CD4-positive, alpha-beta T cell treated with Interferon alpha-2 for 1 hour (primary cell): ENCODE results near the gene GLG1.
A peak's percentile ranks its signal among the peaks of the same experiment; 100 is the strongest.
"Not testable (repeated sequence)": the region's sequence is repeated elsewhere in the genome, so short reads cannot be mapped to it uniquely, and the experiment has no call there.

Experiments used
- DNase-seq, 2 donors: peaks; one replicate each; pipeline ENCODE4 v3.0.0-alpha.2; 2020 to 2022

The GLG1 gene

DNA sequence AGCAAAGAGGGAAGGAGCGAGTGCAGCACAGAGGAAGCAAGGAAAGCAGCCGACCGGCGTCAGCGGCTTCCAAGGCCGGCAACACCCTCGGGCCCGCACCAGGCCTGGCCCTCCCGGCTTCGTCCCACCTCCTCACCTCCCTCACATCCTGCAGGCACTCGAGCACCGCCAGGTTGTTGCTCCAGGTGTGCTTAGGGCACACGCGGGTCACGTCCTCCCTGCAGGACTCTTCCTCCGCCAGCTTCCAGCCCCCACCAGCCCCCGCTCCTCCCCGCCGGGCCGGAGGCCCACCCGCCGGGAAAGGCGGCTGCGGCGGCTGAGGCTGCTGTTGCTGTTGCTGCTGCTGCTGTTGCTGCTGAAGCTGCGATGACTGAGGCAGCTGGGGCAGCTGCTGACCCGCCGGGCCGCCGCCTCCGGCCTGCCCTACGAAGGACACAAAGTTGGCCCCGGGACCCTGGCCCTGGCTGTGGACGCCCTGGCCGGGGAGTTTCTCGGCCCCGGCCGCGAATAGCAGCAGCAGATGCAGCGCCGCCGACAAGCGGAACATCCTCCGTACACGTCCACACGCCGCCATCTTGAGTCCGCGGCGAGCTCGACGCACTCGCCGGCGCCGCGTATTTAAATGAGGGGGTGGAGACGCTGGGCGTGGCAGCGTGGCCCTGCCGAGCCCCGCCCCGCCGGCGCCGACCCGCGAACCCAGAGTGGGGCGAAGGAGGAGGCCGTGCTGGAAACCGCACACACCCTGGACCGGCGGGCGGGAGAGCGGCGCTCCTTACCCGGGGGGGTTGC is at the start of gene GLG1:
GLG1 (minus strand) TSS at position 594 of the 789 bp plus-strand sequence; CDS start at position 574, 20 bp downstream.
- DNase-seq: peak; percentile 87 to 92

DNA sequence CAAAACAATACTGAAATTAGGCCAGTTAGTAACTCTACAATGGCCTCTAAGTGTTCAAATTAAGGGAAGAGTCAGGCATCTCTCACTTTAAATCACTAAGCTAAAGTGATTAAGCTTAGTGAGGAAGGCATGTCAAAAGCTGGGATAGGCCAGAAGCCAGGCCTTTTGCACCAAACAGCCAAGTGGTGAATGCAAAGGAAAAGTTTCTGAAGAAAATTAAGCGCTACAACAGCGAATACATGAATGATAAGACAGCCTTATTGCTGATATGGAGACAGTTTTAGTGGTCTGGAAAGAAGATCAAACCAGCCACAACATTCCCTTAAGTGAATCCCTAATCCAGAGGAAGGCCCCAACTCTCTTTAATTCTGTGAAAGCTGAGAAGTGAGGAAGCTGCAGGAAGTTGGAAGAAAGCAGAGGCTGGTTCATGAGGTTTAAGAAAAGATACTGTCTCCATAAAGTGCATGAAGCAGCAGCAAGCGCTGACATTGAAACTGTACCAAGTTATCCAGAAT is 47.7 kb upstream of the GLG1 start:
- no peak for DNase-seq

DNA sequence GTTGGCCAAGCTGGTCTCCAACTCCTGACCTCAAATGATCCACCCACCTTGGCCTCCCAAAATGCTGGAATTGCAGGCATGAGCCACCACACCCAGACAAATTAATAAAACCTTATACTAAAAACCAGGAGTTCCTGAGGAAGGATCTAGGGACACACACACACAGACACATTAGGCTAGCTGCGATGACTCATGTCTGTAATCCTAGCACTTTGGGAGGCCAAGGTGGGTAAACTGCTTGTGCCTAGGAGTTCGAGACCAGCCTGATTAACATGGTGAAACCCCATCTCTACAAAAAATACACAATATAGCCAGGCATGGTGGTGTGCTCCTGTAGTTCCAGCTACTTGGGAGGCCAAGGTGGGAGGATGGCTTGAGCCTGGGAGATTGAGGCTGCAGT is 46.0 kb upstream of the GLG1 start:
- DNase-seq: not testable (repeated sequence)

DNA sequence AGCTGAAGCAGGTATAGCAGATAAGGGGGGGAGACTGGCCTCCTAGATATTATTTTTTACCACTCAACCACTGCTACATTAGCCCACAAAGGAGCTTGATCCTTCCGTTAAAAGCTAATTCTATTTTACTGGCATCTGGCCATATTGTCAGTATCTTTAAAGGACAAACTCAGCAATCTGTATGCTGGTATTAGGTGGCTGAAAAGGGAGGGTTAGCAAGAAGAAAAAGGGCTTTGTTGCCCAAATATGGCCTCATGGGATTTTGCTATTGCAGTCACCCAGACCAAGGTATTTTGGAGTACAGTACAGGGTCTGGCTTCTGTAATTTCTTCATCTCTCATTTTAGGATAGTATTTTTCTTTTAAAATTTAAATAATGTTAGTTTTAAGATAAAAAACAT is 45.3 kb upstream of the GLG1 start:
- DNase-seq: no peak

DNA sequence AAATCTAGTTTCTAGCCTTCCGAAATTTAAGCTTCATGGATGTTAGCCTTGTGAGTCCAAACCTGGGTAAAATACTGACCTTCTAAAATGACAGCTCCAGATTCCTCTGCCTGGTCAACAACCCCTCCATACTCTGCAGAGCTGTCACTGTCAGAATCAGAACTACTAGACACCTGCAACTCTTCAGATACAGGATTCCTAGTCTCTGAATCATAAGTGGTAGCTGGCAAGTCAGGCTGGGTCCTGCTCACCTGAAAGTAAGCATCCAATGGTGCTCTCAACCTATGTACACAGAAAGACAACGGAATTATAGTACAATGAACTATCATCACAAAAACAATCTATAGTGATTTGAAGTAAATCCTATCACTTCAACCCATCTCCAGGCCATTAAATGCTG is 44.9 kb upstream of the GLG1 start:
- no peak for DNase-seq

DNA sequence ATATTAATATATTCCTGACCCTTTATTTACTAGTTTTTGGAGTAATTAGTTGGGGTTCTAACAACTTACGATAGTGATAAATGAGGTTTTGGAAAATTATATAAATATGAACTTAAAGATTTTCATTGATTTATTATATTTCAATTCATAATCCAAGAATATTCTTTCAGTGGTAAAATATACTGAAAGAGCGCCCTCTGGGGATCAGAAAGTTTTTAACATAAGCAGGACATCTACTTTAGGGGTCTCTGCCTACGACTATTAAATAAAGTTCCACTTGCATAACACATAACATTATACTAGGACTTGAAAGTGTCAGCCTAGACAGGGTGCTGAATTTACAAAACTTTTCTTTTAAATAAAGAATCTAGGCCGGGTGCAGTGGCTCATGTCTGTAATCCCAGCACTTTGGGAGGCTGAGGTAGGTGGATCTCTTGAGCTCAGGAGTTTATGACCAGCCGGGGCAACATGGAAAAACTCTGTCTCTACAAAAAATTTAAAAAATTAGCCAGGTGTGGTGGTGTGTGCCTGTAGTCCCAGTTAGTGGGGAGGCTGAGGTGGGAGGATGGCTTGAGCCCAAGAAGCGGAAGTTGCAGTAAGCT is 44.2 kb upstream of the GLG1 start:
- DNase-seq: peak in 1 of 2 donors; percentile 34

DNA sequence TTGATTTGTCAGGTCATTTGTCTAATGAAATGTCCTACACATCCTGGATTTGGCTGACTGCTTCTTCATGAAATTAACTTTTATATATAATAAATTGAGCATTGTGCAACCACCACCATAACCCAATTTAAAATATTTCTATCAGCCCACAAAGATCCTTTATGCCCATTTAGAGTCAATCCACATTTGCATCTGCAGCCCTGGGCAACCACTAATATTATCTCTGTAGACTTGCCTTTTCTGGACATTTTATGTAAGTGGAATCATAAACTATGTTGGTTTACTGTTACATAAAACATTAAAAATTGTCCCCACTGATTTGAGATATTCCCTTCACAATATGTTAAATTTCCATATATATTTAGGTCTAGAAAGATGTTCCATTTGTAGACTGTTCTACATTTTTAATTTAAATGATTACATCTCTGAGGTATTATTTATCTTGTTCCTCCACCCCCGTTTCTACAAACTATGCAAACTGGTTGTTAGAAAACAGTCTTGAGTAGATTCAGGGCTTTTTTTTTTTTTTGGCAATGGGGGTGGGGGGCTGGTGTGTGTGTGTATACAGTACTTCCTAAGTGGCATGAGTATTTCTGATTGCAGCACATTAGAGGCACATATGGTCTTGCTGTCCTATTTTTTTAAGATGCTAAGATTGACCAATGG is 43.1 kb upstream of the GLG1 start:
- no peak for DNase-seq

DNA sequence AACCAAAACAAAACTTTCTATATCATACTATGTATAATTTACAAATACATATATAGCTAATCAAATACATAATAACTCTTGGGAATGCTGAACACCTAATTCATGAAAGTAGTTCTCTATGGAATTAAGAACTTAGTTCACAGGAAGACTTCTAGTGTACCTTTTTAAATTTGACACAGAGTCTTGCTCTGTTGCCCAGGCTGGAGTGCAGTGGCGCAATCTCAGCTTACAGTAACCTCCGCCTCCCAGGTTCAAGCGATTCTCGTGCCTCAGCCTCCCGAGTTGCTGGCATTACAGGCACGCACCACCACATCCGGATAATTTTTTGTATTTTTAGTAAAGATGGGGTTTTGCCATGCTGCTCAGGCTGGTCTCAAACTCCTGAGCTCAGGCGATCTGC is 35.1 kb upstream of the GLG1 start:
- DNase-seq: no peak

DNA sequence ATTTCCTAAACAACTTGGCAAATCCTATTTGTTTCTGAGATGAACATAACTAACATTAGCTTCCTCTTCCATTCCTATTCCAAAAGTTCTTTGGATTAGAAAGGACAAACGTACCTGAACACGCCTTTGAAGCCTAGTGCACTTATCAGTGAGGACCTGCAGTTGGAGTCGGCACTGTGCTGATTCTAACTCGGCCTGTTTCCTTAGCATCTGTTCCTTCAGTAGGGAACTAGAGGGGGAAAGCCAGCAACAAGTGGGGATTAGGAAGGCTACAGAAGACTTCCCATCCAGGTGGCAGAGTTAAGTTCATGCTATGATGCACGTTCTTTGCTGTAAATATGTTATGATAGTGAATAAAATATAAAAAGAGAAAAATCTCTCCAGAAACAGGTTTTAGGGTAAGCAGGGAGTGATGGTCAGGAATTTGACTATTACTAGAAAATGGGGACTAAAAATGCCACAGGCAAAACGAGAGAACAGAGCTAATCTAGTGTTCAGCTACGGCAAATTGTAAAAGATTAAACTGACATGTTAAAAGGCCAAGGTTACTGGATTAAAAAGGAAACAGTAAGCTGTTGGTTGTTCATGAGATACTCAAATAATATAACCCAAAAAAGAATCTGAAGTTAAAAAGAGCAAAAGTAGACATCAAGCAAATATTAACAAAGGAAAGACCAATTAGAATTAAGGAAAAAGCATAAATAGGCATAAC is 31.0 kb upstream of the GLG1 start:
- DNase-seq: no peak

DNA sequence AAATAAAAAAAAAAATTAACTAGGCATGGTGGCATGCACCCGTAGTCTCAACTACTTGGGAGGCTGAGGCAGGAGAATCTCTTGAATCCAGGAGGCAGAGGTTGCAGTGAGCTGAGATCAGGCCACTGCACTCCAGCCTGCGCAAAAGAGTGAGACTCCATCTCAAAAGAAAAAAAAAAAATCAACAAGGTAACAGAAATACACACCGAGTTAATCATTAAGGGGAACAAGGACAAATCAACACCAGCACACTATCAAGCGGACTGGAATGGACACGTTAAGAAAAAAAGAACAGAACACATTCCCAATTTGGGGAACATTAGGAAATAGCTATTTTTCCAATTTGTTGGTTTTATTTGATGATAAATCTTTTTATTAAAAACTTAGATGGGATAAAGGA is 28.4 kb upstream of the GLG1 start:
- DNase-seq: no peak

DNA sequence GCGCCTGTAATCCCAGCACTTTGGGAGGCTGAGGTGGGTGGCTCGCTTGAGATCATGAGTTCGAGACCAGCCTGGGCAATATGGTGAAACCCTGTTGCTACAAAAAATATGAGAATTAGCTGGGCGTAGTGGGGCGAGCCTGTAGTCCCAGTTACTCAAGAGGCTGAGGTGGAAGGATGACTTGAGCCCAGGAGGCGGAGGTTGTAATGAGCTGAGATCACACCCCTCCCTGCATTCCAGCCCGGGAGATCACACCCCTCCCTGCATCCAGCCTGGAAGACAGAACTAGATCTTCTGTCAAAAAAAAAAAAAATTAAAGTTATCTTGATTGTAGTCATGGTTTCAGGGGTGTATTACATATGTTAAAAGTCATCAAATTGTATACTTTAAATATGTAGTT is 26.8 kb upstream of the GLG1 start:
- no peak for DNase-seq

DNA sequence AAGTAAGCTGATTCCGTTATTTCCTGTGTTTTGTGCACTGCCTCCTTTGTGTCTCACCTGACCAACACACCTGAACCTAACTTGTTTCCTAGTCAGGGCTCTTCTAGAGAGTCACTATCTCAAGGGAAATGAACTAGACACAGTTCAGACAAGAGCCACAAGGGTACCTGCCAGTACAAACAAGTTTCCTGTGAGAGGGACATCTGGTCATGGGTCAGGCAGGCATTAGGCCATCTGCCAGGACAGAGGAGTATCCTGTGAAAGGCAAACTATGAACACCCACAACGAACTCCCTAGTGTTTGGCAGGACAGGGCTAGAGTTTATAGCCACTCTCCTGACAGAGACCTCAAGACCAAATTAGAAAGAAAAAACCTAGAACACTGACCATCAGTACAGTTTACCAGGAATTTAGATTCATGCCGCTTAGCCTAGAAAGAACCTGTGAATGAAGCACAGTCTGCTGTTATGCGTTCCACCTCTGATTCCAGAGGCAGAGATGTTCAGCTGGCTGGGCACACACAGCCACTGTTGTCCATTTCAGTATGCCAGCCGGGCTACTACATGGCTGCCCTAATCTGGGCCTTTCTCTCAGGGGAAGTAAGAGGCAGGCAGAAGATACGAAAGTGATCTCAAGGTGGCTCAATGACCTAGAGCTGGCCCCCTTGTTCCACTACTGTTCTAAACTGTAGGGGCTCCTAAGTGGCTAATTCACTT is 20.7 kb upstream of the GLG1 start:
- DNase-seq: no peak

DNA sequence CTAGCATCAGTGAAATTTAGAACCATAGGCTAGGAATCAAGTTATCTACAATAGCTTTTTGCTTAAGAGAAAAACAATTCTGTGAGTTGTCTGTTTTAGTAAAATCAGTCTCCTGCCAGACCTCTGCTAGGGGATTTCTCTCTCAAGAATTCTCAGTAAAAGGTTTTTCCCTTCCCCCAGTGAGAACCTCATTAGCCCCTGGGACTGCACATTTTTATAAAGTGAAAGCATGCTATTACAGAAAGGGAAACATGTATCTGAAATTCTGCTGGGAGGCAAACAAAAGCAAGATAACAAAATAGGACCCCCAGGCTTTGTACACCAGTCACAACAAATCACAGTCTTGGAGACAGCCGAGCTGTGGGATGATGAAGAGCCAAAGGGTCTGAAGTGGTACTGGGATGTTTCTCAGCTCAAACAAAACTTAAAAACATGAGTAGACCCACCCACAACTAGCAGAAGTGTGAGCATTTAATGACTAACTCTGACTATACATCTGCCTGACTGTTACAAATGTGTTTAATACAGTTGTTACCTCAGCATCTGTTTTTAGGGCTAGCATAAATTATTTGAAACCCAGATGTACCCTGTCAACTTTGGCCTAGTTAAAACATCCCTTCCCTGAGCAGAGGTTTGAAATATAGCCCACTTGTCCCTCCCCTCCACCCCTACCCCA is 20.0 kb upstream of the GLG1 start:
- no peak for DNase-seq

DNA sequence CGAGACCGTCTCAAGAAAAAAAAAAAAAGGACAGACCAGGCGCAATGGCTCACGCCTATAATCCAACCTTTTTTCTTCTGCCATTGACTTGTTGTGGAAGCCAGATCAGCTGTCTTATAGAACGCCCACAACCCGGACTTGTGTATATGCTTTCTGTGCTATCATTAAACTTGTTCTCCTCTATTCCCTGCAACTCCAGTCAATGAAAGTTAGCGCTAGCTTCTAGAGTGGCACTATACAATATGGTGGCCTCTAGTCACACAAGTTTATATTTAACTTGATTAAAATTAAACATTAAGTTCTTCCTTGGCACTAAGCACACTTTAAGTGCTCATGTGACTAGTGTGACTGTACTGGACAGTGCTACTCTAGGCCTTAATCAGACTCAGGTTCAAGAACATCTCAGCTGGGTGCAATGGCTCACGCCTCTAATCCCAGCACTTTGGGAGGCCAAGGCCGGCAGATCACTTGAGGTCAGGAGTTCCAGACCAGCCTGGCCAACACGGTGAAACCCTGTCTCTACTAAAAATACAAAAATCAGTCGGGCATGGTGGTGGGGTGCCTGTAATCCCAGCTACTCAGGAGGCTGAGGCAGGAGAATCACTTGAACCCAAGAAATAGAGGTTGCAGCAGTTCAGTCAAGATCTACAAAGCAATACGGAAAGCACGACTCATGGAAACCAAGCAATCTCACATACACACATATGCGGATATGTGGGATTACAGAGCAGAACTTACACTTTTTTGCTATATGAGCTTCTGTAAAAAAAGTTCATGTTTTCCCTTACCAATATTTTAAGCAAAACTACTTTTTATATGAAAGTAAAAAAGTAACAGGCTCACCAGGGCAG is 18.8 kb upstream of the GLG1 start:
- no peak for DNase-seq

DNA sequence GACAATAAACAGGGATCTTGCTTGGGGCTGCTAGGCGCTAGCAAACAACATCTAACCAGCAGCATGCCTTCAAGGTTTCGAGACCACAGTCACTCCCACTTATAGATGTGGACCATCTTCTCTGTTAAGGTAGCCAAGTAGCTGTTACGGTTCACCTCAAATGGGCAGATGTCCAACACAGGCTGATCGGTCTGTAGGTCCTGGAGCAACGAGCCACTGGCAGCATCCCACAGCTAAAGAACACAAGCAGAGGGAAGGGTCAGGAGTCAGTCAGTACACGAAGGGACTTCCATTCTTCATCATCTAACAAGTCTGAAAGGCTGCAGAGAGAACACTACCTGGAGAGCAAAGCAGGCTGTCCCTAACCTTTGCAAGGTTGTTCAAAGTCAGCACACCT is 16.9 kb upstream of the GLG1 start:
- DNase-seq: no peak

DNA sequence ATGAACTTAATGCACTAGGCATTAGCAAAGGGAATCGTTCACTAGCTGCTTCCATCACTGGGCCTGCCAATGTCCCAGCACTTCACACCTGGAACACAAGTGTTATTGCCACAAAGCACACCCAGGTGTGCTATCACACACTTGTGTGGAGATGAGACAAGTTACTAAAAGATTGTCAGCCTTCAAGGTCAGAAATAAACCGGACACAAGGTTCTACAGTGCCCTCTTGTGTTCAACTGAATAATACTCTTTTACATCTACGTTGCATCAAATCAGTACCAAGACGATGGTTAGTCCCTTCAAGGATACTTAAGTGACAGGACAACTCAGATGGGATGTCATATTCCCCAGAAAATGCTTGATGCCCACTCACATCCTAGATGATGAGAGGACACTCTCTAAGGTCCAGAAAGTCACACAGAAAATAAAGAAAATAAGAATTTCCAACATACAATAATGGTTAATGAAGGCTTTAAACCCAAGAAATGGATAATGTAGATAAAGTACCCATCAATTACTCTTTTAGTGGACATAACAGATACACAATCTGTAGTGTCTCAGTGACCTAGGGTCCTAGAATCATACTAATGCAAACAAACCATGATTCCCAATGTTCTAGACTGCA is 16.4 kb upstream of the GLG1 start:
- peak in 1 of 2 donors; percentile 68 for DNase-seq

DNA sequence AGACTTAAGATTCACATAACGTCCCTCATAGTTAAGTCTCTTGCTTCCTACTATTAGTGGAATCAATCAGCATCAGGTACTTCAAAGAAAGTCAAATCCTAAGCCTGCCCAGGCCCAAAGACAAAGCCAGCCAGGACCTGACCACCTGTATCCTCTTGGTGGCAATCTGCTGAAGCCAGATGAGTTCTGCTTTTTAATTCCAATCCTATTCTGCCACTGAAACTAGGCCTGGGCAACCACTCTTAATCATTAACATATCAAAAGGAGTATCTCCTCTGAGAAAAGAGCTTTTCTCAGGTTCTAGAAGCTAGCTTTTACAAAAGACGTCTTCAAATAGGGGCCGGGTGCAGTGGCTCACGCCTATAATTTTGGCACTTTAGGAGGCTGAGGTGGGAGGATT is 15.1 kb upstream of the GLG1 start:
- no peak for DNase-seq

DNA sequence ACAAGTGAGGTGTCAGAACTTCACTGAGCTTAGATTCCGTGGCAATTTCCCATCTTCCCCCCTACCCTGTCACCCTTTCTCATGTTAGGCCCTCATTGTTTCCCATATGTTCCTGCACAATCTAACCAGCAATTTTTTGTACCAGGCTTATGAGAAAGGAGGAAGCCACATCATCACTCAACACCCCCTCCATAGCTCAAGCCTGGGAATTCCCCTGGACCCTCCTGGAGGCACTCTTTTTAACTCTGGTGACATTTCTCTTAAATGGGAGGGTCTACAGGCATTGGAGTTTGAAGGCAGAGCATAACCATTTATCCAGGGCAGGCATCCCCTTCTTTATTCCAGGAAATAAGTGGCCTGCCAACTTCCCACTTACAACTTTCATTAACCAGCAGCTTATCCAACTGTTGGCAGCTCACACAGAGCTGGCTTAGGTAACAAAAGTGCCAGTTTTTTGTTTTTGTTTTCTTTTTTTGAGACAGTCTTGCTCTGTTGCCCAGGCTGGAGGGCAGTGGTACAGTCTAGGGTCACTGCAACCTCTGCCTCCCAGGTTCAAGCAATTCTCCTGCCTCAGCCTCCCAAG is 10.4 kb upstream of the GLG1 start:
- DNase-seq: no peak

DNA sequence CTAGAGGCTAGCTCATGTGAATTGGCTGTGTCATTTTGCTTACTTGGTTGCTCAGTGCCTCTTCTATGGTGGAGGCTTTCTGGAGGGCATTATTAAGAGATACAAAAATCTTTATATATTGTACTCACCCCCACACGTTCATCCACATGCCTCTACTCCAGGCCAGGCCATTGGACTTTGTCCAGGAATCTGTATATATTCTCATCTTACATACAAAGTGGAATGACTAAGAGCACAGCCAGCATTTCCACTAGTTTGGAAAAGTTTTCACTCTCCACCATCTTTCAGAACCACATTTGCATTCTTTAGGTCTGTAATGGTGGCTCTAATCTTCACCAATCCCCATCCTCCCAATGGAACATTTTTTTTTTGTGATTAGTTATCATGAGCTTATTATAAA is 4.8 kb upstream of the GLG1 start:
- no peak for DNase-seq

DNA sequence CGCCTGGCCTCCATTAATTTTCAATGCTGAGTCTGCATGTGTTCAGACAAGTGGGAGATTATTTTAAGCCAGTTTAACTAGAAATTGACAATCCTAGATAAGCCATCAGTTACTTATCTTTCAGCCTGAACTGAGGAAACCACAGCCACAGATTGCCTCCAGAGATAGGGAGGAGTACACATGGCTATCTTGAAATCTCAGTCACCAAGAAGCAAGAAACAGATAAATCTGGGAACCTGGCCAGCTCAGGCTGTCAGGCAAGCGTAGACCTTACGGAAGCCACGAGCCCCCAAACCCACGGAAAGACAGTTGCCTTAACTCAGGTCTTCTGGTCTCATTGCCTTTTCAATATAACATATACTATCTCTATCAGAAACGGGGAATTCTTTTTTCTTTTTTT is 2.0 kb upstream of the GLG1 start:
- peak; percentile 47 to 77 for DNase-seq
